HL-60 (cell line): ENCODE measurements around the gene AMMECR1.

Experiments used
- DNase-seq, 2 experiments: peaks; one replicate each; pipeline ENCODE4 v3.0.0-alpha.2; 2010 to 2020; ENCODE audit warnings: low read depth in 1 of 2, low spot score in 1 of 2
- H3K27ac ChIP-seq: fragments of 250-450 bp; sonication (Bioruptor Pico); replicated peaks from 2 replicates; pipeline ENCODE4 v1.5.1; 2020; ENCODE audit warnings: mild to moderate bottlenecking, moderate library complexity
- H3K27me3 ChIP-seq: fragments of 250-450 bp; sonication (Bioruptor Pico); 2 replicates; pipeline ENCODE4 v1.5.1; 2021; ENCODE audit warnings: mild to moderate bottlenecking, moderate library complexity; ENCODE audit not compliant: insufficient read depth, poor library complexity, severe bottlenecking
- H3K4me3 ChIP-seq: replicated peaks from 2 replicates; pipeline ENCODE4 v1.5.1; 2011; ENCODE audit warnings: mild to moderate bottlenecking, control low read depth, low read length; ENCODE audit not compliant: insufficient read depth
- CTCF ChIP-seq: IDR thresholded peaks from one replicate; pipeline ENCODE4 v1.5.1; 2011; ENCODE audit warnings: low read length, control low read depth, inconsistent platforms; ENCODE audit not compliant: insufficient read depth
- GABPA ChIP-seq: IDR thresholded peaks from 2 replicates; pipeline ENCODE4 v1.6.1; 2012; ENCODE audit warnings: low read depth
- POLR2AphosphoS5 ChIP-seq: IDR thresholded peaks from 2 replicates; pipeline ENCODE4 v1.6.1; 2012; ENCODE audit warnings: low read depth
- REST ChIP-seq: IDR thresholded peaks from 2 replicates; pipeline ENCODE4 v1.6.1; 2012; ENCODE audit warnings: low read depth; ENCODE audit not compliant: insufficient replicate concordance
- SPI1 ChIP-seq: IDR thresholded peaks from 2 replicates; pipeline ENCODE4 v1.6.1; 2012; ENCODE audit warnings: low read depth, mild to moderate bottlenecking, borderline replicate concordance

AMMECR1 gene

GRCh38 chrX:110180928-110181310, 137.0 kb downstream of the AMMECR1 start:
- DNase-seq: no peak
- Histone ChIP-seq H3K27ac (no peak overlapping the region), H3K27me3 (no peaks in the 10 kb centered on the region)

GRCh38 chrX:110180176-110180927, 137.5 kb downstream of the AMMECR1 start:
- Histone ChIP-seq H3K27ac (no peak overlapping the region), H3K27me3 (no peaks in the 10 kb centered on the region), H3K4me3 (no peak overlapping the region)
- TF ChIP-seq POLR2AphosphoS5 (no peak), CTCF (no peak), GABPA (no peak), SPI1 (no peak), REST (no peak)
- no peak for DNase-seq

More at GRCh38 chrX:110180928-110181310, 137.0 kb downstream of the AMMECR1 start:
- H3K4me3 ChIP-seq: no peak overlapping the region
- TF ChIP-seq CTCF (no peak), GABPA (no peak), REST (no peak), SPI1 (no peak), POLR2AphosphoS5 (no peak)

DNA sequence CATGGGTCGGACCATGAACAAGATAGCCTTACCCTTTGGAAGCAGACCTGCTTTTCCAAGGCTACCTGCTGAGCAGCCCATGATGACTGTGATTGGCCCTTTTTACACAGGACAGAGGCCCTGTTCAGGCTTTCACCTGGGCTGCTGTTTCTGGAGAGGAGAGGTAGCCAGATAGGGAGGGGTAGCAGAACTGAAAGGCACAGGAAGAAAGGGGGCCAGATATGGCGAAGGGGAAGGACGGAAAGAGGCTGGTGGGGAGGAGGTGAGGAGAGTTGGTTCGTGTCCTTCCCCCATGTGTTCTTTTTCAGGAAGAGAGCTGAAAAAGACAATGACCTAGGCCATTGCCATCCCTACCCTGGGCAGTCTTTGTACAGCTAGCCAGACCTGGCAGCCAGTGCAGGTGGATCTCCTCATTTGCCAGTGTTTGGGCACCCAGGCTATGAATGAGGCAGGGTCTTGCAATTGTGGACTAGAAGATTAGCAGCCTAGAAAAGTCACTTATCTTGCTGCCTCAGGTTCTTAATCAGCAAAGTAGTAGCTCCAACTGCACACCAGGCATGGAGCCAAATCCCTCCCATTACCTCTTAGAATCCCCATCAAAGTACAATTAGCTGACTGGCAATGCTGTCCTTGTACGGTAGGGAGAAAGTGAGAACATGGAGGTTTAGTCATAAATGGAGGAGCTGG, 139.6 kb downstream of the AMMECR1 start:
- Histone ChIP-seq H3K4me3 (no peak overlapping the region), H3K27me3 (no peaks in the 10 kb centered on the region), H3K27ac (no peak overlapping the region)
- TF ChIP-seq GABPA: no peak
- no peak for TF ChIP-seq POLR2AphosphoS5
- TF ChIP-seq SPI1: no peak
- TF ChIP-seq REST: no peak
- no peak for TF ChIP-seq CTCF
- no peak for DNase-seq
